ENCODE measurements around the gene BPGM.

BPGM gene

DNA sequence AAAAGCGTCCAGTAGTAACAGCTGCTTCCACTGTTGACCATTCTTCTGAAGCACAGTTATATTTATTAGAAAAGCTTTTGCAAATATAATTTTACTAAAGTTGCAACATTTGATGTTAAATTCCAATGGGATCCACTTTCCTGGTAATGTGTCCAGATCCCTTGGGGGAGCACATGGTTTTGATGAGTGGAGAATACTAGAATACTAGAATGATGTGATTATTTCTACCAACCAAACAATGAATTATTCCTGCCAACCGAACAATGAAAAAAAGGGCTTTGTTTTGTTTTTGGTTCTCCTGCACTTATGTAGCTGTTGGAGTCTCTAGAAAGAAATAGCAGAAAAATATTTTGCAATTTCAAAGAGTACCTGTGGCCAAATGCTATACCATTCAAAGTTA, 59.1 kb downstream of the BPGM start:
- H3K4me3 ChIP-seq (ENCODE audit: low read depth, low read length) = no peak overlapping the region
- ChIA-PET POLR2A (no interaction called here), CTCF (interaction anchor here (1.6 to 3.4 kb wide), 2 partner anchors 15 to 19 kb away, joined by 6 to 14 read pairs; no protein-coding TSS in a partner anchor)
- DNase-seq (ENCODE audit: low read depth, low spot score) = no peak
- TF ChIP-seq, protein P1, sequence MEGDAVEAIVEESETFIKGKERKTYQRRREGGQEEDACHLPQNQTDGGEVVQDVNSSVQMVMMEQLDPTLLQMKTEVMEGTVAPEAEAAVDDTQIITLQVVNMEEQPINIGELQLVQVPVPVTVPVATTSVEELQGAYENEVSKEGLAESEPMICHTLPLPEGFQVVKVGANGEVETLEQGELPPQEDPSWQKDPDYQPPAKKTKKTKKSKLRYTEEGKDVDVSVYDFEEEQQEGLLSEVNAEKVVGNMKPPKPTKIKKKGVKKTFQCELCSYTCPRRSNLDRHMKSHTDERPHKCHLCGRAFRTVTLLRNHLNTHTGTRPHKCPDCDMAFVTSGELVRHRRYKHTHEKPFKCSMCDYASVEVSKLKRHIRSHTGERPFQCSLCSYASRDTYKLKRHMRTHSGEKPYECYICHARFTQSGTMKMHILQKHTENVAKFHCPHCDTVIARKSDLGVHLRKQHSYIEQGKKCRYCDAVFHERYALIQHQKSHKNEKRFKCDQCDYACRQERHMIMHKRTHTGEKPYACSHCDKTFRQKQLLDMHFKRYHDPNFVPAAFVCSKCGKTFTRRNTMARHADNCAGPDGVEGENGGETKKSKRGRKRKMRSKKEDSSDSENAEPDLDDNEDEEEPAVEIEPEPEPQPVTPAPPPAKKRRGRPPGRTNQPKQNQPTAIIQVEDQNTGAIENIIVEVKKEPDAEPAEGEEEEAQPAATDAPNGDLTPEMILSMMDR (IDR thresholded peaks at IDR 0.05; ENCODE audit: insufficient read depth, low read length, missing control alignments) = no peak

DNA sequence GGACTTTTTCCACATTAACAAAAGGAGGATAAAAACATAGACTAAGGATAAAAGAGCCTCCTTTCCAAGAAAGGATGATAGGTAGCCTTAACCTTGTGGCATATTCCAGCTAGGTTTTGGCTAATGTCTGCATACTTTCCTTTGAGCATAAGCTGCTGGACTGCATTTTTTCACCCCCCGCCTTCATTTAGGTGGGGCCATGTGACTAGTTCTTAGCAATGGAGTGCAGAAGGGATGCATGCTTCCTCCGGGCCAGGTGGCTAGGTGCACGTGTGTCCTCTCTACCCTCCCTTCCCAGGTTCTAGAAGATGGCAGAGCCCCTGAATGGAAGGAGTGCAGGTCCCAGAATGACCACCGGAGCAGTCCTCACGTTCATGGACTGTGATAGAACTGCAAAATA, 59.8 kb downstream of the BPGM start:
- H3K4me3 ChIP-seq (ENCODE audit: low read depth, low read length) = no peak overlapping the region
- no peak for DNase-seq (ENCODE audit: low read depth, low spot score)
- CTCF ChIA-PET = interaction anchor here (1.6 to 3.4 kb wide), 2 partner anchors 16 to 18 kb away, joined by 6 to 14 read pairs; no protein-coding TSS in a partner anchor
- POLR2A ChIA-PET = no interaction called here
- TF ChIP-seq, protein P1 (IDR thresholded peaks at IDR 0.05; ENCODE audit: insufficient read depth, low read length, missing control alignments) = no peak

DNA sequence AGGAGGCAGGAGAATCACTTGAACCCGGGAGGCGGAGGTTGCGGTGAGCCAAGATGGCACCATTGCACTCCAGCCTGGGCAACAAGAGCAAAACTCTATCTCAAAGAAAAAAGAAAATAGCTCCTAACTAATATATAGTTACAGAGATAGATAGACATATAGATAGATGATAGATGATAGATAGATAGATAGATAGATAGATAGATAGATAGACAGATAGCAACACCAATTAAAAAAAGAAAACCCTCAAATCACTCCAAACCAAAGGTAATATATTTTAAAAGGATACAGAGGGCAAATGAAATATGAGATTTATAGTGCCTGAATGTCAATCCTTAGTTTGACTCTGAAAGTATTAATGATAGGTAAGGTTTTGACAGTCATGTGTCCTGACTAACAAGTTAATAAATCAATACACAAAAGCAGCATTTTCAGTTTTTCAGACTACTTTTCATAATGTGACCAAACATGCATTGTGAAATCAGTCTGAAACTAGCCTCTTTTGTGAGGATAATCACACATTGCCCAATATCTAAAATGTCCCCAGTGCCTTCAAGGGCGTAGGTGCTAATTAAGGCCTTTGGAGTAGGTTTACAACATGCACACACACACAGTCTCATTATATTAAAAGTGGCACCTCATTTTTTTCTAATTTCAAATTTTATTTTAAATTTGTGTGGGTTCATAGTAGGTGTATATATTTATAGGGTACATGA, 61.2 kb downstream of the BPGM start:
- TF ChIP-seq, protein P1 (IDR thresholded peaks at IDR 0.05; ENCODE audit: insufficient read depth, low read length, missing control alignments) = no peak
- no peak for DNase-seq (ENCODE audit: low read depth, low spot score)
- ChIA-PET CTCF (interaction anchor here (3.4 kb wide), 1 partner anchor 17 kb away, joined by 14 read pairs; no protein-coding TSS in a partner anchor), POLR2A (no interaction called here)
- H3K4me3 ChIP-seq (ENCODE audit: low read depth, low read length) = no peak overlapping the region

DNA sequence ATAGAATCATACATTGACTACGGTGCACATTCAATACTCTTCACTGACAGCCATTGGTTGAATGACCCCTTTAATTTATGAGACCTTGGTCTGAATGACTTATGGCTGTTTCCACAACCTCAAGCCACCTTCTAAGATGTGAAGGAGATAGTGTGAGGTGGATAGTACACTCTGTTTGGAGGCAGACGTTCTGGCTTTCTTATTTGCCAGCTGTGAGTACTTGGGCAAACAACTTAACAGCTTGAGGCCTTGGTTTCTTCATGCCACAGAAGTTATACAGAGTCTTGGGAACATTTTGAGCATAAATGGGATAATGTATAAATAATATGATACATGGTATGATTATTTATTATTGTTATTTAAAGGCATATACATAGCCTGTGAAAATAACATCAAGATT, 62.0 kb downstream of the BPGM start:
- no peak for DNase-seq (ENCODE audit: low read depth, low spot score)
- CTCF ChIA-PET = interaction anchor here (1.2 to 1.5 kb wide), 2 partner anchors 16 to 76 kb away, joined by 3 to 11 read pairs; no protein-coding TSS in a partner anchor
- POLR2A ChIA-PET = interaction anchor here (0.7 to 1.0 kb wide), 2 partner anchors 13 to 105 kb away, joined by 3 to 5 read pairs; no protein-coding TSS in a partner anchor
- H3K4me3 ChIP-seq (ENCODE audit: low read depth, low read length) = no peak overlapping the region
- TF ChIP-seq, protein P1 (IDR thresholded peaks at IDR 0.05; ENCODE audit: insufficient read depth, low read length, missing control alignments) = no peak

DNA sequence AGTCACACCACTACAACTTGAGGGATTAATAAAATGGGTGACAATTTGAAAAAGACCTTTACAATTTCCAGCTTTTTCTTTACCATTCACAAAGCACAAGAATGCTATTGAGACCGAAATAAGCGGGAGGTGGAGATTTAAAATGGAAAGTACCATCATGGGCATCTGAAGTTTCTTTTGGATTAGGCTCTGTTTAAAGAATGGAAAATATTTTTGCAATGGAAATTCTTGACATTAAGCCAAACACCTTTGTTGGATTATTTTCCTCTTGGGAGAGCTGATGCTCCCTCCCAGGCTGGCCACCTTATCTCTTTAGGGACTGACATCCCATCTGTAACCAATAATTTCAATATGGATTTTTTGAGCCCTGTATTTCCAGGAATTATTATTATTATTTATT, 62.5 kb downstream of the BPGM start:
- no peak for DNase-seq (ENCODE audit: low read depth, low spot score)
- TF ChIP-seq, protein P1 (IDR thresholded peaks at IDR 0.05; ENCODE audit: insufficient read depth, low read length, missing control alignments) = no peak
- ChIA-PET POLR2A (interaction anchor here (1.0 kb wide), 1 partner anchor 14 kb away, joined by 5 read pairs; no protein-coding TSS in a partner anchor), CTCF (interaction anchor here (1.2 to 1.5 kb wide), 2 partner anchors 15 to 76 kb away, joined by 3 to 11 read pairs; no protein-coding TSS in a partner anchor)
- H3K4me3 ChIP-seq (ENCODE audit: low read depth, low read length) = no peak overlapping the region

DNA sequence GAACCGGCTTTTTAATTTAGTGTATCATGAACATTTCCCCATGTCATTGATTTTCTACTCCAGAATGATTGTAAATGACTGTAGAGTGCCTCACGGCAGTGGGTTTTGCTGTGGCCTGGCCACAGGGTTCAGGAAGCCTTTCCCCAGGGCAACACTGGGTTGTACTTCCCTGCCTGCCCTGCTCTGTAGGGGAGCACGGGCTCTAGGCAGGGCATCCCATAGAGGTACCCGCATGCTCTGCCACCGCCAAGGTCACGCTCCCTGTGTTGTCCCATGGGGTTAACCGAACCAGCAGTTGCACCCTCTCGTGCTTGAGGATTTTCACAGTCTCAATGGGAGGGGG, 63.8 kb downstream of the BPGM start:
- ChIA-PET CTCF (interaction anchor here (1.5 to 2.1 kb wide), 3 partner anchors 10 to 20 kb away, joined by 3 to 10 read pairs (median 5); no protein-coding TSS in a partner anchor), POLR2A (no interaction called here)
- no peak overlapping the region for H3K4me3 ChIP-seq (ENCODE audit: low read depth, low read length)
- TF ChIP-seq, protein P1 (IDR thresholded peaks at IDR 0.05; ENCODE audit: insufficient read depth, low read length, missing control alignments) = no peak
- DNase-seq (ENCODE audit: low read depth, low spot score) = no peak
